ENCODE data around the gene GCLC. TPM values are rescaled to one million over a fixed set of nuclear protein-coding genes. Genes with fewer than 3 reads are reported as not detected.

GCLC gene
- total RNA-seq, 1 donor from 2014 or later, result 26.0 TPM

DNA sequence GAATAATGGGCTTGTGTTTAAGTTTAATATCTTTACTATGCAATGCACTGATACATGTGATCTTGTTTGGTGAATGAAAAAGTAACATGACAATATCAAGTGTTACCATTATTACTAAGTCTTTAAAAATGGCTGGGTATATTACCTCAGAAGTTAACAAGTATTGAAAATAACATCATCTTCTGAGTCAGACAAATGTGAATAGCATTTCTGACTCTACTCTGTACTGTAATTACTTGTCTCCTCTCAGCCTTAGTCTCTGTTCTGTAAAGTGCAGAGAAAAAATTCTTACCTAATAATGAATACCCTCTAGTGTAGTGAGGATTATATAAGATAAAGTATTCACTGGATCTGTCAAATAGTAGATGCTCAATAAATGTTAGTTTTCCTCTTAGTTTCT is 47.0 kb upstream of the GCLC start:
- H3K79me2 ChIP-seq (ENCODE audit: low read depth), result no peaks in the 10 kb centered on the region
- H3K9me3 Mint-ChIP-seq, result peaks cover 2% of the 10 kb centered on the region
- no peak for DNase-seq (ENCODE audit: low spot score)

DNA sequence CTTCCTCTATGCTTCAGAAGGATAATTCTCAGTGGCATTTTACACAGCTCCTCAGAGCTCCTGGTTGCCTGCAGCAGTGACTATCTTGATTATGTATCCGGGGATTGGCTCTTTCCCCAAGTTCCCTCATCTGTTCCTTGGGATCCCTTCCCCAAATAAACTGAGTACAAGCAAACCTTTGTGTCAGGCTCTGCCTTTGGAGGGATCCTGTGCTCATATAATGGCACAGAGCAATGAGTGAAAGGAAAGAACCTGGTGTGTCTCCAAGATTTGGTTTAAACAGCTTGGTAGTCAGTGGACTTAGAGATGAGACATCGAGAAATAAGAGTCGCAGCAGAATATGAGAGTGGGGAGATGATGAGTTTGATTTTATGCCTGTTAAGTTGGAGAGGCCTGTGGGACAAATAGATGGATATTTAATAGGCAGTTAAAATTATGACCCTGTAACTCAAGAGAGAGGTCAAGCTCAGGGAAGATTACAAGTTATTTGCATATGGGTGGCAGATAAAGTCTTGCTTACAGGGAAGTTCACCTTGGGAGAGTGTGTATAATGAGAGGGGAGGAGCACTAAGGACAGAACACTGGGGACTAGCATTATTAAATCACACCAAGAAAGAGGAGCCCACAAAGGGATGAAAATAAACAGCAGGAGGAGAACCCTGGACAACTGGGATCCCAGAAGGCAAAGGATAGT is 44.1 kb upstream of the GCLC start:
- Mint-ChIP-seq H3K4me3 (no peak overlapping the region), H3K4me1 (peaks cover 5% of the 10 kb centered on the region), H3K27ac (no peak overlapping the region), H3K27me3 (ENCODE audit: insufficient read depth, low read depth) (no peaks in the 10 kb centered on the region), H3K36me3 (no peaks in the 10 kb centered on the region), H3K9me3 (no peaks in the 10 kb centered on the region)
- Histone ChIP-seq H3K4me3 (no peak overlapping the region), H3K9ac (no peak overlapping the region), H3K9me3 (ENCODE audit: low read depth) (no peaks in the 10 kb centered on the region), H3K4me1 (no peaks in the 10 kb centered on the region), H3K27me3 (no peaks in the 10 kb centered on the region), H3K4me2 (no peak overlapping the region), H2AFZ (replicated peaks) (peak overlapping the region; percentile 53), H3K36me3 (no peaks in the 10 kb centered on the region), H3K79me2 (ENCODE audit: low read depth) (no peaks in the 10 kb centered on the region), H4K20me1 (ENCODE audit: low read depth) (no peaks in the 10 kb centered on the region), H3F3A (ENCODE audit: low read depth) (no peaks in the 10 kb centered on the region), H3K27ac (no peak overlapping the region)
- TF ChIP-seq EZH2 (IDR thresholded peaks at IDR 0.05) (no peak), EZH2phosphoT487 (IDR thresholded peaks at IDR 0.05) (no peak)
- TF ChIP-seq, protein P1, sequence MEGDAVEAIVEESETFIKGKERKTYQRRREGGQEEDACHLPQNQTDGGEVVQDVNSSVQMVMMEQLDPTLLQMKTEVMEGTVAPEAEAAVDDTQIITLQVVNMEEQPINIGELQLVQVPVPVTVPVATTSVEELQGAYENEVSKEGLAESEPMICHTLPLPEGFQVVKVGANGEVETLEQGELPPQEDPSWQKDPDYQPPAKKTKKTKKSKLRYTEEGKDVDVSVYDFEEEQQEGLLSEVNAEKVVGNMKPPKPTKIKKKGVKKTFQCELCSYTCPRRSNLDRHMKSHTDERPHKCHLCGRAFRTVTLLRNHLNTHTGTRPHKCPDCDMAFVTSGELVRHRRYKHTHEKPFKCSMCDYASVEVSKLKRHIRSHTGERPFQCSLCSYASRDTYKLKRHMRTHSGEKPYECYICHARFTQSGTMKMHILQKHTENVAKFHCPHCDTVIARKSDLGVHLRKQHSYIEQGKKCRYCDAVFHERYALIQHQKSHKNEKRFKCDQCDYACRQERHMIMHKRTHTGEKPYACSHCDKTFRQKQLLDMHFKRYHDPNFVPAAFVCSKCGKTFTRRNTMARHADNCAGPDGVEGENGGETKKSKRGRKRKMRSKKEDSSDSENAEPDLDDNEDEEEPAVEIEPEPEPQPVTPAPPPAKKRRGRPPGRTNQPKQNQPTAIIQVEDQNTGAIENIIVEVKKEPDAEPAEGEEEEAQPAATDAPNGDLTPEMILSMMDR (IDR thresholded peaks at IDR 0.05), result no peak
- DNase-seq (ENCODE audit: low spot score), result no peak

More for the DNA sequence above, 47.0 kb upstream of the GCLC start:
- H3K4me3 Mint-ChIP-seq, result no peak overlapping the region
- H3K9ac ChIP-seq, result no peak overlapping the region
- H3K4me1 ChIP-seq, result no peaks in the 10 kb centered on the region
- TF ChIP-seq, protein P1 (IDR thresholded peaks at IDR 0.05), result no peak
- TF ChIP-seq EZH2phosphoT487 (IDR thresholded peaks at IDR 0.05) (no peak), EZH2 (IDR thresholded peaks at IDR 0.05) (no peak)
- no peaks in the 10 kb centered on the region for H4K20me1 ChIP-seq (ENCODE audit: low read depth)
- no peaks in the 10 kb centered on the region for H3K36me3 Mint-ChIP-seq
- H3F3A ChIP-seq (ENCODE audit: low read depth), result no peaks in the 10 kb centered on the region
- H3K9me3 ChIP-seq (ENCODE audit: low read depth), result no peaks in the 10 kb centered on the region
- H3K27ac Mint-ChIP-seq, result no peak overlapping the region
- H3K27me3 Mint-ChIP-seq (ENCODE audit: insufficient read depth, low read depth), result no peaks in the 10 kb centered on the region
- no peak overlapping the region for H3K27ac ChIP-seq
- H3K27me3 ChIP-seq, result no peaks in the 10 kb centered on the region
- H3K36me3 ChIP-seq, result no peaks in the 10 kb centered on the region
- H3K4me3 ChIP-seq, result no peak overlapping the region
- H3K4me2 ChIP-seq, result no peak overlapping the region
- peaks cover 5% of the 10 kb centered on the region for H3K4me1 Mint-ChIP-seq
- no peak overlapping the region for H2AFZ ChIP-seq (replicated peaks)

DNA sequence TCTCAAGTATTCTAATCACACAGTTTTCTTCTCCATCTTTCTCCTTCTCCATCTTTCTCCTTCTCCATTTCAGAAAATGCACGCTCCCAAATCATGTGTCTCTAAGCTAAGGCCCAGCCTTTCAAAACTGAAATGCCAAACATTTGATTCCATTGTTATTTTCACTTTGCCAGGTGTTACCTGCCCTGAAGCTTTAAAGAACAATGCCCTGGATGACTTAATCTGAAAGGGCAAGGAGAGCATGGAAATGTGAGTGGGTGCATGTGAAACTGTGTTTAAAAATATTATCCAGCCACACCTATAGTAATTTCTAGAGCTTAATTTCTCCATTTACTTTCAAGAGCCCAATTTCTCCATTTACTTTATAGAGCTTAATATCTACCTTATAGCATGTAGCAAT is 42.4 kb upstream of the GCLC start:
- no peaks in the 10 kb centered on the region for H3K36me3 ChIP-seq
- DNase-seq (ENCODE audit: low spot score), result no peak
- no peak overlapping the region for H3K9ac ChIP-seq
- no peak overlapping the region for H2AFZ ChIP-seq (replicated peaks)
- TF ChIP-seq EZH2phosphoT487 (IDR thresholded peaks at IDR 0.05), result no peak
- TF ChIP-seq, protein P1 (IDR thresholded peaks at IDR 0.05), result no peak
- no peak for TF ChIP-seq EZH2 (IDR thresholded peaks at IDR 0.05)
- H3K27me3 Mint-ChIP-seq (ENCODE audit: insufficient read depth, low read depth), result no peaks in the 10 kb centered on the region
- no peaks in the 10 kb centered on the region for H3K36me3 Mint-ChIP-seq
- H3K27ac ChIP-seq, result no peak overlapping the region
- no peak overlapping the region for H3K27ac Mint-ChIP-seq
- no peak overlapping the region for H3K4me3 ChIP-seq
- H4K20me1 ChIP-seq (ENCODE audit: low read depth), result no peaks in the 10 kb centered on the region
- H3K79me2 ChIP-seq (ENCODE audit: low read depth), result no peaks in the 10 kb centered on the region
- H3K4me2 ChIP-seq, result no peak overlapping the region
- no peak overlapping the region for H3K4me3 Mint-ChIP-seq
- H3K9me3 Mint-ChIP-seq, result no peaks in the 10 kb centered on the region
- H3K4me1 ChIP-seq, result no peaks in the 10 kb centered on the region
- H3K9me3 ChIP-seq (ENCODE audit: low read depth), result no peaks in the 10 kb centered on the region
- H3K27me3 ChIP-seq, result no peaks in the 10 kb centered on the region
- peaks cover 5% of the 10 kb centered on the region for H3K4me1 Mint-ChIP-seq
- no peaks in the 10 kb centered on the region for H3F3A ChIP-seq (ENCODE audit: low read depth)

Measured in neural progenitor cell (in vitro differentiated cells).